SU-DHL-6 (cell line): ENCODE measurements around the gene PPP1R7.

ENCODE experiments used
- H2AFZ ChIP-seq: fragments of 200-600 bp; sonication (generic); 2 replicates; pipeline ENCODE4 v1.6.1; 2014; ENCODE audit warnings: low read depth, mild to moderate bottlenecking, moderate library complexity, mixed read lengths, antibody characterized with exemption, low read length; ENCODE audit not compliant: severe bottlenecking
- H3F3A ChIP-seq: fragments of 200-600 bp; shearing (Covaris generic); 2 replicates; pipeline ENCODE4 v1.6.0; 2016; ENCODE audit warnings: antibody characterized with exemption, mild to moderate bottlenecking; ENCODE audit not compliant: insufficient read depth
- H3K27ac ChIP-seq: fragments of 200-600 bp; sonication (generic); 2 replicates; pipeline ENCODE4 v1.5.1; 2016; ENCODE audit warnings: low read depth, mild to moderate bottlenecking, low read length, moderate library complexity, mixed read lengths
- H3K27me3 ChIP-seq: fragments of 200-600 bp; sonication (generic), shearing (Covaris generic); 2 replicates; pipeline ENCODE4 v1.6.0; 2014; ENCODE audit warnings: mild to moderate bottlenecking, low read length
- H3K36me3 ChIP-seq: fragments of 200-600 bp; sonication (generic); 2 replicates; pipeline ENCODE4 v1.6.1; 2014; ENCODE audit warnings: mild to moderate bottlenecking, low read length, mixed read lengths
- H3K4me2 ChIP-seq: fragments of 300-600, 200-600 bp; shearing (Covaris generic), sonication (generic); 2 replicates; pipeline ENCODE4 v1.6.0; 2014; ENCODE audit warnings: low read length, low read depth, mild to moderate bottlenecking; ENCODE audit not compliant: poor library complexity, severe bottlenecking
- H3K4me3 ChIP-seq: fragments of 200-600 bp; sonication (generic); 2 replicates; pipeline ENCODE4 v1.5.1; 2014; ENCODE audit warnings: antibody characterized with exemption, low read length, mild to moderate bottlenecking, mixed read lengths; ENCODE audit not compliant: insufficient read depth, poor library complexity, severe bottlenecking
- H3K79me2 ChIP-seq: fragments of 200-600 bp; sonication (generic); 2 replicates; pipeline ENCODE4 v1.6.1; 2014; ENCODE audit warnings: mild to moderate bottlenecking, low read length, moderate library complexity; ENCODE audit not compliant: insufficient read depth
- H3K9ac ChIP-seq: fragments of 200-600 bp; sonication (generic); 2 replicates; pipeline ENCODE4 v1.7.0; 2014; ENCODE audit warnings: mild to moderate bottlenecking, low read length
- H3K9me2 ChIP-seq: fragments of 200-600 bp; sonication (generic); replicated peaks from 2 replicates; pipeline ENCODE4 v1.6.1; 2014; ENCODE audit warnings: low read length; ENCODE audit not compliant: insufficient read depth
- H3K9me3 ChIP-seq: fragments of 200-600 bp; sonication (generic); 2 replicates; pipeline ENCODE4 v1.6.1; 2014; ENCODE audit warnings: low read length, mixed read lengths; ENCODE audit not compliant: insufficient read depth
- H4K20me1 ChIP-seq: fragments of 200-600 bp; sonication (generic); 2 replicates; pipeline ENCODE4 v1.6.1; 2014; ENCODE audit warnings: low read depth, mild to moderate bottlenecking, antibody characterized with exemption, low read length, moderate library complexity, mixed read lengths
- EZH2phosphoT487 ChIP-seq: fragments of 200-600 bp; sonication (generic), shearing (Covaris generic); conservative IDR thresholded peaks from 2 replicates; pipeline ENCODE4 v1.6.1; 2018; ENCODE audit warnings: mild to moderate bottlenecking, antibody characterized with exemption, low read length, moderate library complexity, mixed read lengths
- TF ChIP-seq, protein P1 (sequence below): fragments of 200-600 bp; sonication (generic); IDR thresholded peaks from one replicate; pipeline ENCODE4 v1.5.1; 2017; ENCODE audit warnings: antibody characterized with exemption, mild to moderate bottlenecking, low read length, moderate library complexity; ENCODE audit not compliant: insufficient read depth, poor library complexity, severe bottlenecking

Gene PPP1R7

DNA sequence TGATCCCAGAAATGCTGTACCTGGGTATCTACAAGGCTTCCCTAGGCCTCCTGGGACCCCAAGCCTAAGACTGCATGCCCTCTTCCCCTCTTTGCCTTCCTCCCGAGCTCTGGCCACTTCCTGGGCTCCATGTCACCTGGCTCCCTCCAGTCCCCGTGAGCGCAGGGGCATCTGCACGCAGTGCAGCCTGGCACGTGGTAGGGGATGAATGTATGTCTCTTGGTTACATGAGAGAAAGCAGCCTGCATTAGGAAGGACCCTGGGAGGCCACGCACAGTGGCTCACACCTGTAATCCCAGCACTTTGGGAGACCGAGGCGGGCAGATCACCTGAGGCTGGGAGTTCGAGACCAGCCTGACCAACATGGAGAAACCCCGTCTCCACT lies 16.8 kb upstream of the PPP1R7 start:
- no peak overlapping the region for H3K27ac ChIP-seq
- H3K9me3 ChIP-seq, result no peaks in the 10 kb centered on the region
- H4K20me1 ChIP-seq, result no peaks in the 10 kb centered on the region
- no peaks in the 10 kb centered on the region for H3K27me3 ChIP-seq
- H3K79me2 ChIP-seq, result no peaks in the 10 kb centered on the region
- no peaks in the 10 kb centered on the region for H3K36me3 ChIP-seq
- H2AFZ ChIP-seq, result no peak overlapping the region
- TF ChIP-seq, protein P1, sequence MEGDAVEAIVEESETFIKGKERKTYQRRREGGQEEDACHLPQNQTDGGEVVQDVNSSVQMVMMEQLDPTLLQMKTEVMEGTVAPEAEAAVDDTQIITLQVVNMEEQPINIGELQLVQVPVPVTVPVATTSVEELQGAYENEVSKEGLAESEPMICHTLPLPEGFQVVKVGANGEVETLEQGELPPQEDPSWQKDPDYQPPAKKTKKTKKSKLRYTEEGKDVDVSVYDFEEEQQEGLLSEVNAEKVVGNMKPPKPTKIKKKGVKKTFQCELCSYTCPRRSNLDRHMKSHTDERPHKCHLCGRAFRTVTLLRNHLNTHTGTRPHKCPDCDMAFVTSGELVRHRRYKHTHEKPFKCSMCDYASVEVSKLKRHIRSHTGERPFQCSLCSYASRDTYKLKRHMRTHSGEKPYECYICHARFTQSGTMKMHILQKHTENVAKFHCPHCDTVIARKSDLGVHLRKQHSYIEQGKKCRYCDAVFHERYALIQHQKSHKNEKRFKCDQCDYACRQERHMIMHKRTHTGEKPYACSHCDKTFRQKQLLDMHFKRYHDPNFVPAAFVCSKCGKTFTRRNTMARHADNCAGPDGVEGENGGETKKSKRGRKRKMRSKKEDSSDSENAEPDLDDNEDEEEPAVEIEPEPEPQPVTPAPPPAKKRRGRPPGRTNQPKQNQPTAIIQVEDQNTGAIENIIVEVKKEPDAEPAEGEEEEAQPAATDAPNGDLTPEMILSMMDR, result no peak
- TF ChIP-seq EZH2phosphoT487, result no peak
- H3F3A ChIP-seq, result no peaks in the 10 kb centered on the region
- no peak overlapping the region for H3K4me2 ChIP-seq
- H3K9me2 ChIP-seq, result no peaks in the 10 kb centered on the region
- no peak overlapping the region for H3K9ac ChIP-seq
- no peak overlapping the region for H3K4me3 ChIP-seq

DNA sequence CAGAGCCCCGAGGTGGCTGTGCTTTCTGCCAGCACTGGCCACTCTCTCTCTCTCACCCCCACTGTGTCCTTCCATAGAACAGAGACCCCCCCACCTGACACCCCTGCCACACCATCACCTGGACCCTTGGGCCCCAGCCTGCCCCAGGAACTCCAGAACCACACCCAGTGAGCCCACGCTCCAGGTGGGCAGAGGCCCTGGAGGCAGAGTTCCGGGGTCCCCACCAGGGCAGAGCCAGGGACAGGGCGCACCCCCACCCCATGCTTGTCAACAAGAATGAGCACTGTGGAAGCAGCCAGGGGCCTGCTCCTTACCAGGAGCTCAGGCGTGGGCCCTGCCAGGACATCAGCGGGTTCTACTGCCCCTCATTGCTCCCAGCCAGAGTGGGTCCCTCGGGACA lies 15.6 kb upstream of the PPP1R7 start:
- H3K27ac ChIP-seq, result no peak overlapping the region
- TF ChIP-seq, protein P1, result no peak
- no peaks in the 10 kb centered on the region for H3K9me3 ChIP-seq
- no peaks in the 10 kb centered on the region for H3K27me3 ChIP-seq
- H3K4me3 ChIP-seq, result no peak overlapping the region
- no peak overlapping the region for H2AFZ ChIP-seq
- no peaks in the 10 kb centered on the region for H3K36me3 ChIP-seq
- H3K9me2 ChIP-seq, result no peaks in the 10 kb centered on the region
- no peak overlapping the region for H3K9ac ChIP-seq
- no peaks in the 10 kb centered on the region for H4K20me1 ChIP-seq
- no peaks in the 10 kb centered on the region for H3K79me2 ChIP-seq
- H3F3A ChIP-seq, result no peaks in the 10 kb centered on the region
- H3K4me2 ChIP-seq, result no peak overlapping the region

DNA sequence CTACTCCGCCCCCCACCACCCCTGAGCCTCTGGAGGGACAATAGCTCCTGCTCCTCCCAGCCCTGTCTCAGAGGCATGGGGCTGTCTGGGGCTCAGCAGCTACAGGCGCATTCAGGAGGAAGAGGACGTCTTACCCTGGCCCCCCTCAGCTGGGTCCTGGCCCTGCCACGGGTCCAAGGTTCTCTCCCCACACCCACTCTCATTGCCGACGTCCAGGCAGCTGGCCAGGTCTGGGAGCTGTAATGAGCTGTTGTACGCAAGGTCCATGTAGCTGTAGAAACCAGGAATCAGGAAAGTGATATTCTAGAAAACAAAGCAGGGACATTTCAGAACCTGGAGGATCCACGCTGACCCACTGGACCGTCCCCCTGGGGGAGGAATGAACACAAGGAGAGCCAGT lies 14.5 kb upstream of the PPP1R7 start:
- H3F3A ChIP-seq, result no peaks in the 10 kb centered on the region
- TF ChIP-seq EZH2phosphoT487, result no peak
- TF ChIP-seq, protein P1, result no peak

DNA sequence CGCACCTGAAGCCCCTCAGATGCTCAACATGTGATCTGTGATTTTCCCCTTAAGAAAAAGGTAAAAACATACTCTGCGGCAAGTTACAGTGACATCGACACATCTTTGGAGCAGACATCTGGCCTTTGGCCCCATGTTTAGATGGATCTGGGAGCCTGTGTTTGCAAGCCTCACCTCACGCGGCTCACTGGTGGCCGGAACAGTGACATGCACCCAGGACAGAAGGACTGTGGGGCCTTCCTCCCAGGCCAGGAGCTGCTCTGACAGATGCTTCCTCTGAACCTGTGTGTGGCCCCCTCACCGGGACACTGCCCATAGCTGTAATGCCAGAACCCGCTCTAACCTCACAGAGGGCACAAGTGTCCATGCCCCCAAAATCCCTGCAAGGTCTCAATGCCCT lies 14.1 kb upstream of the PPP1R7 start:
- H3K36me3 ChIP-seq, result no peaks in the 10 kb centered on the region
- TF ChIP-seq, protein P1, result no peak
- no peak for TF ChIP-seq EZH2phosphoT487

More for the DNA sequence above, 14.5 kb upstream of the PPP1R7 start:
- no peak overlapping the region for H3K4me3 ChIP-seq
- H3K9me3 ChIP-seq, result no peaks in the 10 kb centered on the region
- H3K9ac ChIP-seq, result no peak overlapping the region
- H3K27me3 ChIP-seq, result no peaks in the 10 kb centered on the region
- no peaks in the 10 kb centered on the region for H3K36me3 ChIP-seq
- no peak overlapping the region for H2AFZ ChIP-seq
- no peaks in the 10 kb centered on the region for H3K9me2 ChIP-seq
- no peaks in the 10 kb centered on the region for H4K20me1 ChIP-seq
- no peak overlapping the region for H3K27ac ChIP-seq
- no peak overlapping the region for H3K4me2 ChIP-seq
- H3K79me2 ChIP-seq, result no peaks in the 10 kb centered on the region

More for the DNA sequence above, 14.1 kb upstream of the PPP1R7 start:
- Histone ChIP-seq H3K9ac (no peak overlapping the region), H3K4me2 (no peak overlapping the region), H3K27me3 (no peaks in the 10 kb centered on the region), H3K79me2 (no peaks in the 10 kb centered on the region), H3K9me3 (no peaks in the 10 kb centered on the region), H3K4me3 (no peak overlapping the region), H2AFZ (no peak overlapping the region), H3K9me2 (no peaks in the 10 kb centered on the region), H3K27ac (no peak overlapping the region), H3F3A (no peaks in the 10 kb centered on the region), H4K20me1 (no peaks in the 10 kb centered on the region)
